HepG2 (cell line): ENCODE data around the gene SAPCD2. TPM values are rescaled to one million over a fixed set of nuclear protein-coding genes. Genes with fewer than 3 reads are reported as not detected.

Experiments used
- ATAC-seq: fragments of 200-7000 bp; cut with Tn5 transposase; 3 replicates; pipeline ENCODE4 v1.9.1; 2020; ENCODE audit warnings: mild to moderate bottlenecking, moderate library complexity
- BruUV-seq: library from RNA; stranded (reverse); fragments of 400-500 nt; replicated peaks from 2 replicates; lab custom pipeline; 2021; lab: Mats Ljungman, UMichigan
- CTCF ChIA-PET: fragments of 300-600 bp; formaldehyde crosslinking; extraction: SDS; loops from one replicate; lab custom pipeline; 2021; ENCODE audit warnings: low total read pairs, inconsistent platforms, low intra/inter-chr PET ratio; lab: Yijun Ruan, JAX
- POLR2A ChIA-PET: fragments of 350-600 bp; sonication (Branson Sonifier 250); formaldehyde crosslinking; loops from one replicate; lab custom pipeline; 2020; ENCODE audit warnings: antibody characterized with exemption, inconsistent platforms; lab: Yijun Ruan, JAX
- DNase-seq: peaks from one replicate; pipeline ENCODE4 v3.0.0-alpha.2; 2015; ENCODE audit warnings: low spot score
- FAIRE-seq: peaks from 3 replicates; lab custom pipeline; 2011; peaks lifted over from hg19 to GRCh38; lab: Jason Lieb, UNC
- H2AFZ ChIP-seq: one replicate; pipeline ENCODE4 v1.6.1; 2011; ENCODE audit warnings: low read length, inconsistent platforms
- H3K27ac ChIP-seq: fragments of 300-600 bp; 3 replicates; pipeline ENCODE4 v1.8.0; 2011; ENCODE audit warnings: mixed run types, mild to moderate bottlenecking, mixed read lengths, low read length, inconsistent platforms; ENCODE audit not compliant: insufficient read depth; ENCODE audit errors: extremely low read length
- H3K27me3 ChIP-seq, 2 experiments: fragments of 200-600 bp in 1 of 2; 2 replicates in 1 of 2; 3 replicates in 1 of 2; pipeline versions ENCODE4 v1.6.0 to v1.8.0; 2011; ENCODE audit warnings: low read length in 2 of 2, mild to moderate bottlenecking in 2 of 2, moderate library complexity in 2 of 2, inconsistent platforms in 1 of 2; ENCODE audit not compliant: insufficient read depth in 2 of 2, control insufficient read depth in 1 of 2
- H3K36me3 ChIP-seq, 2 experiments: fragments of 200-600 bp in 1 of 2; replicated peaks in 1 of 2; 2 replicates in 1 of 2; 3 replicates in 1 of 2; pipeline versions ENCODE4 v1.5.1 to v1.8.0; 2011; ENCODE audit warnings: low read length in 2 of 2, inconsistent platforms in 1 of 2; ENCODE audit not compliant: insufficient read depth in 2 of 2, control insufficient read depth in 1 of 2
- H3K4me1 ChIP-seq: 2 replicates; pipeline ENCODE4 v1.5.1; 2012; ENCODE audit warnings: low read length, inconsistent platforms; ENCODE audit not compliant: insufficient read depth
- H3K4me2 ChIP-seq: 2 replicates; pipeline ENCODE4 v1.6.0; 2011; ENCODE audit warnings: low read depth, low read length, inconsistent platforms
- H3K4me3 ChIP-seq, 3 experiments: fragments of 200-600 bp in 1 of 3; sonication (generic), shearing (Covaris generic) in 1 of 3; replicated peaks in 1 of 3; 2 replicates each; pipeline ENCODE4 v1.5.1; 2011 to 2016; ENCODE audit warnings: low read length in 3 of 3, inconsistent platforms in 2 of 3, low read depth in 2 of 3, mild to moderate bottlenecking in 2 of 3, control low read depth in 1 of 3, mixed read lengths in 1 of 3; ENCODE audit not compliant: insufficient read depth in 1 of 3
- H3K79me2 ChIP-seq: one replicate; pipeline ENCODE4 v1.6.1; 2011; ENCODE audit warnings: low read length, inconsistent platforms; ENCODE audit not compliant: insufficient read depth
- H3K9ac ChIP-seq: 2 replicates; pipeline ENCODE4 v1.6.0; 2011; ENCODE audit warnings: mild to moderate bottlenecking, low read depth, low read length, inconsistent platforms; ENCODE audit not compliant: insufficient read depth
- H3K9me3 ChIP-seq: 2 replicates; pipeline ENCODE4 v1.5.1; 2012; ENCODE audit warnings: mild to moderate bottlenecking, low read length
- H4K20me1 ChIP-seq: 2 replicates; pipeline ENCODE4 v1.6.0; 2011; ENCODE audit warnings: inconsistent platforms, mild to moderate bottlenecking, low read length, moderate library complexity; ENCODE audit not compliant: insufficient read depth
- CENPBD1 ChIP-seq: sonication (generic); formaldehyde crosslinking; IDR thresholded peaks from 2 replicates; pipeline ENCODE4 v1.8.0; 2022; ENCODE audit warnings: missing genetic modification reagents, low read depth, mild to moderate bottlenecking, borderline replicate concordance
- EED ChIP-seq: sonication (generic); formaldehyde crosslinking; IDR thresholded peaks from 2 replicates; pipeline ENCODE4 v1.5.0; 2020; ENCODE audit warnings: mild to moderate bottlenecking, missing genetic modification reagents
- KLF6 ChIP-seq: IDR thresholded peaks from 2 replicates; pipeline ENCODE4 v1.8.0; 2016; ENCODE audit warnings: missing biosample characterization, missing genetic modification reagents
- PCBP1 ChIP-seq: fragments of 200-400 bp; formaldehyde crosslinking; IDR thresholded peaks from 2 replicates; pipeline ENCODE4 v1.6.1; 2017; ENCODE audit warnings: mild to moderate bottlenecking, low read depth, low read length, borderline replicate concordance
- RBM22 ChIP-seq: fragments of 200-400 bp; formaldehyde crosslinking; optimal IDR thresholded peaks from 2 replicates; pipeline ENCODE3; 2017; ENCODE audit warnings: mild to moderate bottlenecking, low read length, moderate library complexity
- RELA ChIP-seq: sonication (generic); formaldehyde crosslinking; IDR thresholded peaks from 2 replicates; pipeline ENCODE4 v1.4.0; 2020; ENCODE audit warnings: missing genetic modification reagents
- SETDB1 ChIP-seq: sonication (generic); formaldehyde crosslinking; IDR thresholded peaks from 2 replicates; pipeline ENCODE4 v1.5.1; 2020; ENCODE audit warnings: missing genetic modification reagents, mild to moderate bottlenecking, borderline replicate concordance
- USF2 ChIP-seq, 2 experiments: sonication (generic) in 1 of 2; formaldehyde crosslinking in 1 of 2; IDR thresholded peaks; 2 replicates each; pipeline versions ENCODE4 v1.5.1 to v1.6.1; 2011 to 2020; ENCODE audit warnings: borderline replicate concordance in 1 of 2, low read depth in 1 of 2, low read length in 1 of 2, mild to moderate bottlenecking in 1 of 2, missing genetic modification reagents in 1 of 2, moderate library complexity in 1 of 2
- ZNF329 ChIP-seq: sonication (generic); formaldehyde crosslinking; IDR thresholded peaks from 2 replicates; pipeline ENCODE4 v1.9.0; 2021; ENCODE audit warnings: low read depth, mild to moderate bottlenecking, missing genetic modification reagents
- ZNF33A ChIP-seq: sonication (generic); formaldehyde crosslinking; IDR thresholded peaks from 2 replicates; pipeline ENCODE4 v1.5.1; 2020; ENCODE audit warnings: missing genetic modification reagents, mild to moderate bottlenecking, moderate library complexity, borderline replicate concordance
- ZNF484 ChIP-seq: sonication (generic); formaldehyde crosslinking; IDR thresholded peaks from 2 replicates; pipeline ENCODE4 v1.5.1; 2020; ENCODE audit warnings: mild to moderate bottlenecking, low read depth, missing genetic modification reagents, borderline replicate concordance
- ZNF501 ChIP-seq: sonication (generic); formaldehyde crosslinking; IDR thresholded peaks from 2 replicates; pipeline ENCODE4 v1.5.1; 2020; ENCODE audit warnings: mild to moderate bottlenecking, moderate library complexity, missing genetic modification reagents
- ZNF619 ChIP-seq: sonication (generic); formaldehyde crosslinking; IDR thresholded peaks from 2 replicates; pipeline ENCODE4 v1.4.0; 2020; ENCODE audit warnings: mild to moderate bottlenecking, missing genetic modification reagents
- ZNF691 ChIP-seq: sonication (generic); formaldehyde crosslinking; IDR thresholded peaks from 2 replicates; pipeline ENCODE4 v1.4.0; 2020; ENCODE audit warnings: missing genetic modification reagents, low read depth, mild to moderate bottlenecking, borderline replicate concordance
- ZSCAN9 ChIP-seq: IDR thresholded peaks from 2 replicates; pipeline ENCODE4 v1.6.1; 2016; ENCODE audit warnings: borderline replicate concordance
- WGBS: methylation state at CpG from one replicate; pipeline ENCODE4 v1.1.6; 2017; ENCODE audit warnings: low lambda C conversion rate; 5-methylcytosine and 5-hydroxymethylcytosine counted together
- in situ Hi-C: cut with HindIII; loops from 2 replicates; pipeline ENCODE4 v1.10.0; 2017; ENCODE audit warnings: low pct_unique_long_range_greater_than_20kb; ENCODE audit not compliant: extremely low pct_ligation_motif_present
- intact Hi-C: fragments of 100-400 bp; cut with micrococcal nuclease; formaldehyde crosslinking; loops from one replicate; pipeline ENCODE4 v1.10.0; 2022; ENCODE audit not compliant: unreplicated experiment
- polyA plus RNA-seq, 8 experiments: library from polyadenylated mRNA; depleted of rRNA in 3 of 8; stranded (reverse) in 7 of 8; unstranded in 1 of 8; fragments of >200 nt; fragmentation: Illumina TruSeq in 4 of 8; extraction: Trizol in 4 of 8; gene quantifications; 2 replicates each; pipeline versions ENCODE4 v1.2.1 to v1.2.3, GENCODE V29; 2011 to 2016; ENCODE audit warnings: low read depth in 4 of 8, missing spikeins in 1 of 8, mixed read lengths in 1 of 8; ENCODE audit not compliant: insufficient read depth in 1 of 8
- total RNA-seq, 5 experiments: library from RNA; depleted of rRNA; stranded (reverse); fragments of >200 nt; fragmentation: Illumina TruSeq; extraction: Trizol; gene quantifications; 2 replicates each; pipeline ENCODE4 v1.2.3, GENCODE V29; 2016; ENCODE audit warnings: low read depth in 1 of 5
- TF ChIP-seq, protein P1 (sequence below): sonication (generic); formaldehyde crosslinking; IDR thresholded peaks from 2 replicates; pipeline ENCODE4 v1.4.0; 2020; ENCODE audit warnings: mild to moderate bottlenecking, missing genetic modification reagents

The SAPCD2 gene
- total and polyA plus RNA-seq, 2 of the 13 experiments (the other 11 are each of a cell fraction or from before 2014, with no cell fraction given) = 21.9 to 42.8 TPM

DNA sequence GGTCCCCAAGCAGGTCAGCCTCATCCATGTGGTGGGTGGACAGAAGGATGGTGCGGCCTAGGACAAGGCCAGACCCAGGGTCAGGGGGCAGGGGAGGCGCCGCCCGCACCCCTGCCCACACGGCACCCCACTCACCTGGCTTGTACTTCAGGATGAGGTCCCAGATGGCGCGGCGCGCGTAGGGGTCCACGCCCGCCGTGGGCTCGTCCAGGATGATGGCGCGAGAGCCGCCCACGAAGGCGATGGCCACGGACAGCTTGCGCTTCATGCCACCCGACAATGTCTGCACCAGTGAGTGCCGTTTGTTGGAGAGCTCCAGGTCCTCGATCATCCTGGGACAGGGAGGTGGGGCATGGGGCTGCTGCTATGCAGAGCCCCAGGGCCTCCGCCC lies 54.8 kb downstream of the SAPCD2 start (continued):
- no peak for TF ChIP-seq ZNF33A (CRISPR knock-in tag)
- TF ChIP-seq SETDB1 (CRISPR knock-in tag) = no peak
- TF ChIP-seq, all 625 proteins: peak for 0

GRCh38 chr9:137014776-137015539 lies 55.4 kb downstream of the SAPCD2 start:
- no peaks in the 10 kb centered on the region for H3K4me1 ChIP-seq
- H3K79me2 ChIP-seq = no peaks in the 10 kb centered on the region
- DNase-seq (no peak), ATAC-seq (no peak), FAIRE-seq (no peak)
- ChIA-PET POLR2A (no interaction called here), CTCF (no interaction called here)
- WGBS = 91% methylated on average over 4 of the region's 36 CpGs
- H2AFZ ChIP-seq = no peak overlapping the region
- no TSS peak for BruUV-seq
- no peaks in the 10 kb centered on the region for H3K9me3 ChIP-seq
- H4K20me1 ChIP-seq = no peaks in the 10 kb centered on the region
- intact Hi-C loops (no loop called here), in situ Hi-C loops (no loop called here)
- H3K27ac ChIP-seq = no peak overlapping the region
- H3K9ac ChIP-seq = no peak overlapping the region
- no peaks in the 10 kb centered on the region for H3K27me3 ChIP-seq
- no peak overlapping the region for H3K4me2 ChIP-seq
- peaks cover 1 to 2% of the 10 kb centered on the region in 2 experiments; a peak in 1 of 5 replicates for H3K36me3 ChIP-seq
- no peak overlapping the region for H3K4me3 ChIP-seq
- TF ChIP-seq ZNF691 = no peak
- TF ChIP-seq ZNF484 = no peak
- TF ChIP-seq, protein P1, sequence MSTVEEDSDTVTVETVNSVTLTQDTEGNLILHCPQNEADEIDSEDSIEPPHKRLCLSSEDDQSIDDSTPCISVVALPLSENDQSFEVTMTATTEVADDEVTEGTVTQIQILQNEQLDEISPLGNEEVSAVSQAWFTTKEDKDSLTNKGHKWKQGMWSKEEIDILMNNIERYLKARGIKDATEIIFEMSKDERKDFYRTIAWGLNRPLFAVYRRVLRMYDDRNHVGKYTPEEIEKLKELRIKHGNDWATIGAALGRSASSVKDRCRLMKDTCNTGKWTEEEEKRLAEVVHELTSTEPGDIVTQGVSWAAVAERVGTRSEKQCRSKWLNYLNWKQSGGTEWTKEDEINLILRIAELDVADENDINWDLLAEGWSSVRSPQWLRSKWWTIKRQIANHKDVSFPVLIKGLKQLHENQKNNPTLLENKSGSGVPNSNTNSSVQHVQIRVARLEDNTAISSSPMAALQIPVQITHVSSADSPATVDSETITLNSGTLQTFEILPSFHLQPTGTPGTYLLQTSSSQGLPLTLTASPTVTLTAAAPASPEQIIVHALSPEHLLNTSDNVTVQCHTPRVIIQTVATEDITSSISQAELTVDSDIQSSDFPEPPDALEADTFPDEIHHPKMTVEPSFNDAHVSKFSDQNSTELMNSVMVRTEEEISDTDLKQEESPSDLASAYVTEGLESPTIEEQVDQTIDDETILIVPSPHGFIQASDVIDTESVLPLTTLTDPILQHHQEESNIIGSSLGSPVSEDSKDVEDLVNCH (CRISPR knock-in tag) = no peak
- no peak for TF ChIP-seq ZSCAN9
- TF ChIP-seq CENPBD1 (CRISPR knock-in tag) = no peak
- no peak for TF ChIP-seq USF2 (IDR thresholded peaks at IDR 0.05; ENCODE audit: low read depth, low read length)
- TF ChIP-seq USF2 (CRISPR knock-in tag; IDR thresholded peaks at IDR 0.05; ENCODE audit: borderline replicate concordance) = no peak
- no peak for TF ChIP-seq PCBP1
- TF ChIP-seq ZNF329 = no peak
- no peak for TF ChIP-seq RBM22
- TF ChIP-seq ZNF501 (CRISPR knock-in tag) = no peak
- no peak for TF ChIP-seq KLF6
- no peak for TF ChIP-seq RELA (CRISPR knock-in tag)
- no peak for TF ChIP-seq ZNF619 (CRISPR knock-in tag)
- TF ChIP-seq EED = no peak
